Forelimb muscle (tissue), 1 donor: ENCODE measurements around the gene ZHX3. TPM values are rescaled to one million over a fixed set of nuclear protein-coding genes. Genes with fewer than 3 reads are reported as not detected.

Experiments used
- DNase-seq: peaks from one replicate; pipeline ENCODE4 v3.0.0-alpha.2; 2013; ENCODE audit warnings: low read depth
- polyA plus RNA-seq: library from polyadenylated mRNA; unstranded; fragments of 120-200 nt; gene quantifications from one replicate; pipeline ENCODE4 v1.2.1, GENCODE V29; 2013; ENCODE audit not compliant: insufficient read length

The ZHX3 gene
- polyA plus RNA-seq, 1 donor: 8.3 TPM

- DNase-seq: no peak
These were observed 129.9 kb downstream of the ZHX3 start for GRCh38 chr20:41187668-41188067.

- no peak for DNase-seq
These were observed 132.3 kb downstream of the ZHX3 start for GRCh38 chr20:41185013-41185757.

GRCh38 chr20:41183831-41184230 lies 133.7 kb downstream of the ZHX3 start:
- no peak for DNase-seq

- no peak for DNase-seq
These were observed 134.1 kb downstream of the ZHX3 start for GRCh38 chr20:41183391-41183790.

GRCh38 chr20:41182296-41183212 lies 135.0 kb downstream of the ZHX3 start:
- no peak for DNase-seq

GRCh38 chr20:41181567-41181966 lies 136.0 kb downstream of the ZHX3 start:
- DNase-seq: no peak

GRCh38 chr20:41180599-41181333 lies 136.8 kb downstream of the ZHX3 start:
- DNase-seq: no peak

GRCh38 chr20:41179961-41180360 lies 137.6 kb downstream of the ZHX3 start:
- no peak for DNase-seq

- no peak for DNase-seq
These were observed 138.6 kb downstream of the ZHX3 start for GRCh38 chr20:41178904-41179432.

GRCh38 chr20:41178495-41178894 lies 139.0 kb downstream of the ZHX3 start:
- DNase-seq: no peak

- peak; percentile 13 for DNase-seq
These were observed 139.9 kb downstream of the ZHX3 start for GRCh38 chr20:41177636-41178035.

GRCh38 chr20:41176711-41177552 lies 140.6 kb downstream of the ZHX3 start:
- no peak for DNase-seq

GRCh38 chr20:41175727-41176330 lies 141.7 kb downstream of the ZHX3 start:
- no peak for DNase-seq

- DNase-seq: no peak
These were observed 142.3 kb downstream of the ZHX3 start for GRCh38 chr20:41175201-41175651.

- DNase-seq: no peak
These were observed 142.7 kb downstream of the ZHX3 start for GRCh38 chr20:41174782-41175181.

- no peak for DNase-seq
These were observed 143.2 kb downstream of the ZHX3 start for GRCh38 chr20:41174373-41174772.

- no peak for DNase-seq
These were observed 143.7 kb downstream of the ZHX3 start for GRCh38 chr20:41173791-41174341.

- DNase-seq: peak; percentile 66
These were observed 144.3 kb downstream of the ZHX3 start for GRCh38 chr20:41173161-41173721.

GRCh38 chr20:41172296-41173140 lies 145.0 kb downstream of the ZHX3 start:
- DNase-seq: no peak
